SK-N-SH treated with all-trans-retinoic acid at 6 μM for 48 hours (cell line): ENCODE measurements around the gene HPN.

Source experiments
- ARNTL ChIP-seq: fragments of 450-650 bp; formaldehyde crosslinking; IDR thresholded peaks from 2 replicates; pipeline ENCODE4 v1.5.0; 2020; ENCODE audit warnings: low read depth, mild to moderate bottlenecking, moderate library complexity, borderline replicate concordance
- CSRNP3 ChIP-seq: fragments of 250-450 bp; sonication (Bioruptor Pico); IDR thresholded peaks from 2 replicates; pipeline ENCODE4 v1.5.1; 2021; ENCODE audit warnings: mild to moderate bottlenecking, moderate library complexity
- ISL1 ChIP-seq: fragments of 250-450 bp; sonication (Bioruptor Pico); IDR thresholded peaks from 2 replicates; pipeline ENCODE4 v2.1.2; 2022; ENCODE audit warnings: mild to moderate bottlenecking, moderate library complexity
- PATZ1 ChIP-seq: fragments of 250-450 bp; sonication (Bioruptor Pico); IDR thresholded peaks from 2 replicates; pipeline ENCODE4 v1.8.0; 2020; ENCODE audit warnings: mild to moderate bottlenecking, moderate library complexity, borderline replicate concordance
- ZC3H10 ChIP-seq: fragments of 250-450 bp; sonication (Bioruptor Pico); IDR thresholded peaks from 2 replicates; pipeline ENCODE4 v1.5.1; 2021; ENCODE audit warnings: mild to moderate bottlenecking, moderate library complexity
- ZFP3 ChIP-seq: fragments of 250-450 bp; sonication (Bioruptor Pico); IDR thresholded peaks from 2 replicates; pipeline ENCODE4 v1.5.0; 2020; ENCODE audit warnings: mild to moderate bottlenecking, moderate library complexity
- ZFP30 ChIP-seq: fragments of 450-650 bp; formaldehyde crosslinking; IDR thresholded peaks from 2 replicates; pipeline ENCODE4 v1.5.0; 2022; ENCODE audit warnings: mild to moderate bottlenecking, moderate library complexity
- ZNF70 ChIP-seq: fragments of 450-650 bp; formaldehyde crosslinking; IDR thresholded peaks from 2 replicates; pipeline ENCODE4 v1.5.0; 2020; ENCODE audit warnings: mild to moderate bottlenecking, moderate library complexity
- ZNF8 ChIP-seq: fragments of 450-650 bp; formaldehyde crosslinking; IDR thresholded peaks from 2 replicates; pipeline ENCODE4 v1.5.0; 2020; ENCODE audit warnings: mild to moderate bottlenecking, moderate library complexity

- no peak for TF ChIP-seq ZNF8 (CRISPR knock-in tag)
- TF ChIP-seq ZFP30: no peak
- no peak for TF ChIP-seq ZFP3
- TF ChIP-seq ISL1 (CRISPR knock-in tag): no peak
- no peak for TF ChIP-seq PATZ1 (CRISPR knock-in tag)
- no peak for TF ChIP-seq CSRNP3 (CRISPR knock-in tag)
- TF ChIP-seq ZNF70 (CRISPR knock-in tag): no peak
- TF ChIP-seq ZC3H10 (CRISPR knock-in tag): no peak
- no peak for TF ChIP-seq ARNTL (CRISPR knock-in tag)
Measured at GRCh38 chr19:35040826-35041547, 534 bp upstream of the HPN start.
